ENCODE data around the gene CCDC39.
A peak's percentile ranks its signal among the peaks of the same experiment; 100 is the strongest.

DNA sequence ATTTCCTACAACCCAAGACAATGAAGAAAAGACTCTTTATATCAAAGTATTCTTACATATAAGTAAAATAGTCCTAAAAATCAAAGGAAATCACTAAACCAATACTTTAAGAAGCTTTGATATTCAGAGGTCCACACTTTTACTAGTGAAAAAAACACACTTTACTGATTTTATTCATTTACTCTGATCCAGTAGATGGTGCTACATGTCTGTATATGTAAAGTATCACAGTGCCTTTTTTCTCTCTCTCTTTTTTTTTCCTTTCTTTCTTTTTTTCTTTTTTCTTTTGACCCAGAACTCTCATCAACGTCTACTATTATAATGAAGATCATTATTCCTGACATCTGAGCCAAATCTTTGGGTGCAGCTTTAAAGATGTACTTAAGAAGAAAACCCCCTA is 10.8 kb upstream of the CCDC39 start:
- TF ChIP-seq CTCF (optimal IDR thresholded peaks at IDR 0.05 in 1 of 3, IDR thresholded peaks at IDR 0.05 in 1 of 3, conservative IDR thresholded peaks at IDR 0.05 in 1 of 3; ENCODE audit: extremely low read depth in 1 of 3, insufficient read depth in 2 of 3, low read length in 3 of 3) (peak in 1 of 3 experiments; percentile 2), EZH2 (IDR thresholded peaks at IDR 0.05; ENCODE audit: low read length) (no peak)

Measured in keratinocyte (primary cell).